Esophagus muscularis mucosa (tissue), 4 donors: ENCODE data around the gene DPF3.

ENCODE experiments used
- EP300 ChIP-seq: sonication (generic); formaldehyde crosslinking; IDR thresholded peaks from one replicate; pipeline ENCODE4 v1.6.1; 2017; ENCODE audit warnings: antibody characterized with exemption
- POLR2A ChIP-seq: fragments of 450-650 bp; IDR thresholded peaks from one replicate; pipeline ENCODE4 v1.6.1; 2017; ENCODE audit warnings: antibody characterized with exemption, moderate library complexity, mild to moderate bottlenecking, low read depth
- TF ChIP-seq, protein P1 (sequence below), 3 experiments: fragments of 200-600 bp in 2 of 3; fragments of 450-650 bp in 1 of 3; sonication (generic) in 2 of 3; IDR thresholded peaks; one replicate each; pipeline ENCODE4 v1.5.1; 2017 to 2019; ENCODE audit warnings: antibody characterized with exemption in 3 of 3, mild to moderate bottlenecking in 2 of 3, moderate library complexity in 1 of 3

DNA sequence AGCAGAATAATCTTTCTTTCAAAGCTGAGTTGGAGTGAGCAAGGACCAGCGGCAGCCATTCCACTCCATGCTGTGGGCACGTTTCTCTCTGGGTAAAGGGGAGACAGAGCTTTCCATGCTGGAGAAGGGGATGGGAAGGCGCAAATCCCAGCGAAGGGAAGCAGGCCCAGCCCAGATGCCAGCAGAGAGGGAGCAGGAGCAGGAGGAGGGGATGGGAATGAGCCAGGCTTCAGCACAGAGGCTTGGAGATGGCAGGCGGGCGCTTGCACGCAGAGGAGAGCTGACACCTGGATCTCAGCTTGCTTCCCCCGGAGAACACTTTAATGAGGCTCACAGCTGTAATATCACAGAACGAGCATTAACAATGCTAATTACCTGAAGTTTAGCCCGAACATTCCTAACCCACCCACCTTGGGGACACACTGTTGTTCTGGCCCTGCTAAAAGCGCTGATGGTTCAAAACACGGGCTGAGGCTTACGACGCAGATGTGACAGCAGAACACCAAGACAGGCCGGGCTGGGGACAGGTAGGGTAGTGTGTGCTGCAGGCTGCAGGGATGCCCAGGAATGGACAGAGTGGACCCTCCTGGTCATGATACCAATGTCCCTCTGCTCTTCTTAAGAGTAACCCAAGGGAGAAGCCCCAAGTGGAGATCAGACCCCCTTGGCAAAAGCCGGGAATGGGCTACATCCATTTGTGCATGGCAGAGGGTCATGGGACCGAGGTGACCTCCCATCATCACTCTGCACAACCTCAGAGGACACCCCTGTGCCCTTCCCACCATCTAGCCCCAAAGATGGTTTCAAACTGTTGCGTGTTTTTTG lies 288.6 kb downstream of the DPF3 start:
- TF ChIP-seq, protein P1, sequence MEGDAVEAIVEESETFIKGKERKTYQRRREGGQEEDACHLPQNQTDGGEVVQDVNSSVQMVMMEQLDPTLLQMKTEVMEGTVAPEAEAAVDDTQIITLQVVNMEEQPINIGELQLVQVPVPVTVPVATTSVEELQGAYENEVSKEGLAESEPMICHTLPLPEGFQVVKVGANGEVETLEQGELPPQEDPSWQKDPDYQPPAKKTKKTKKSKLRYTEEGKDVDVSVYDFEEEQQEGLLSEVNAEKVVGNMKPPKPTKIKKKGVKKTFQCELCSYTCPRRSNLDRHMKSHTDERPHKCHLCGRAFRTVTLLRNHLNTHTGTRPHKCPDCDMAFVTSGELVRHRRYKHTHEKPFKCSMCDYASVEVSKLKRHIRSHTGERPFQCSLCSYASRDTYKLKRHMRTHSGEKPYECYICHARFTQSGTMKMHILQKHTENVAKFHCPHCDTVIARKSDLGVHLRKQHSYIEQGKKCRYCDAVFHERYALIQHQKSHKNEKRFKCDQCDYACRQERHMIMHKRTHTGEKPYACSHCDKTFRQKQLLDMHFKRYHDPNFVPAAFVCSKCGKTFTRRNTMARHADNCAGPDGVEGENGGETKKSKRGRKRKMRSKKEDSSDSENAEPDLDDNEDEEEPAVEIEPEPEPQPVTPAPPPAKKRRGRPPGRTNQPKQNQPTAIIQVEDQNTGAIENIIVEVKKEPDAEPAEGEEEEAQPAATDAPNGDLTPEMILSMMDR (IDR thresholded peaks at IDR 0.05): no peak
- no peak for TF ChIP-seq EP300
- TF ChIP-seq POLR2A: no peak
